NOMO-1 treated with dmso at 0.1 percent for 144 hours (cell line): ENCODE measurements around the gene SCAMP3.

Experiments
- DNase-seq: peaks from one replicate; lab custom pipeline; 2025; ENCODE audit not compliant: unreplicated experiment; lab: John Stamatoyannopoulos, UW

Gene SCAMP3

GRCh38 chr1:155207806-155208540 lies 54.2 kb downstream of the SCAMP3 start, which contains the start of gene THBS3:
TSS of gene THBS3 (minus strand) at chr1:155207897. CDS start at chr1:155207876, 21 bp downstream.
- no peak for DNase-seq

- peak; percentile 69 for DNase-seq
Observed at GRCh38 chr1:155206891-155207805, 55.0 kb downstream of the SCAMP3 start.
